GM21825 (cell line): ENCODE measurements around the gene NOL6.
"Not testable (repeated sequence)": the region's sequence is repeated elsewhere in the genome, so short reads cannot be mapped to it uniquely, and the experiment has no call there.

ENCODE experiments used
- ATAC-seq: cut with Tn5 transposase; IDR thresholded peaks from one replicate; pipeline ENCODE4 v1.9.1; 2021; ENCODE audit warnings: mild to moderate bottlenecking, moderate library complexity; ENCODE audit not compliant: unreplicated experiment

The NOL6 gene

GRCh38 chr9:33472171-33472880 is 1.4 kb downstream of the NOL6 start:
- ATAC-seq: no peak

GRCh38 chr9:33471361-33471760 is 2.4 kb downstream of the NOL6 start:
- no peak for ATAC-seq

GRCh38 chr9:33469891-33470290 is 3.8 kb downstream of the NOL6 start:
- no peak for ATAC-seq

GRCh38 chr9:33468797-33469621 is 4.7 kb downstream of the NOL6 start:
- ATAC-seq: no peak

GRCh38 chr9:33468215-33468730 is 5.5 kb downstream of the NOL6 start:
- no peak for ATAC-seq

GRCh38 chr9:33467526-33467925 is 6.2 kb downstream of the NOL6 start:
- ATAC-seq: no peak

GRCh38 chr9:33466565-33467495 is 6.9 kb downstream of the NOL6 start:
- ATAC-seq: no peak

GRCh38 chr9:33465596-33466564 is 7.8 kb downstream of the NOL6 start:
- ATAC-seq: no peak

- ATAC-seq: no peak
Measured at GRCh38 chr9:33465096-33465495, 8.6 kb downstream of the NOL6 start.

GRCh38 chr9:33464045-33464636 is 9.6 kb downstream of the NOL6 start:
- ATAC-seq: no peak

- no peak for ATAC-seq
Measured at GRCh38 chr9:33463151-33463550, 10.6 kb downstream of the NOL6 start.

GRCh38 chr9:33461492-33461891 is 12.2 kb downstream of the NOL6 start:
- no peak for ATAC-seq

GRCh38 chr9:33460854-33461253 is 12.9 kb downstream of the NOL6 start:
- no peak for ATAC-seq

- ATAC-seq: no peak
Measured at GRCh38 chr9:33459115-33459514, 14.6 kb downstream of the NOL6 start.

GRCh38 chr9:33458444-33458843 is 15.3 kb downstream of the NOL6 start:
- no peak for ATAC-seq

GRCh38 chr9:33455945-33456344 is 17.8 kb downstream of the NOL6 start:
- ATAC-seq: no peak

- not testable (repeated sequence) for ATAC-seq
Measured at GRCh38 chr9:33455456-33455855, 18.3 kb downstream of the NOL6 start.

GRCh38 chr9:33454661-33455026 is 19.1 kb downstream of the NOL6 start:
- not testable (repeated sequence) for ATAC-seq

GRCh38 chr9:33453999-33454660 is 19.6 kb downstream of the NOL6 start:
- no peak for ATAC-seq
